Loucy (cell line): Measurements from ENCODE around the gene PRSS38.

ENCODE experiments used
- H2AFZ ChIP-seq: fragments of 200-600 bp; sonication (generic); 2 replicates; pipeline ENCODE4 v1.6.0; 2016; ENCODE audit warnings: antibody characterized with exemption, mild to moderate bottlenecking, low read length, moderate library complexity
- H3F3A ChIP-seq: fragments of 200-600 bp; 2 replicates; pipeline ENCODE4 v1.6.0; 2016; ENCODE audit warnings: antibody characterized with exemption, low read depth, mild to moderate bottlenecking
- H3K27me3 ChIP-seq: fragments of 200-600 bp; sonication (generic); 2 replicates; pipeline ENCODE4 v1.6.1; 2014; ENCODE audit warnings: low read length, mild to moderate bottlenecking; ENCODE audit not compliant: insufficient read depth, poor library complexity, severe bottlenecking
- H3K36me3 ChIP-seq: fragments of 200-600 bp; sonication (generic); 2 replicates; pipeline ENCODE4 v1.6.1; 2016; ENCODE audit warnings: low read length; ENCODE audit not compliant: insufficient read depth
- H3K4me1 ChIP-seq: fragments of 200-600 bp; sonication (generic); 2 replicates; pipeline ENCODE4 v1.5.1; 2014; ENCODE audit warnings: low read length, mild to moderate bottlenecking; ENCODE audit not compliant: insufficient read depth, poor library complexity, severe bottlenecking
- H3K4me2 ChIP-seq: fragments of 200-600 bp; sonication (generic); 2 replicates; pipeline ENCODE4 v1.6.0; 2014; ENCODE audit warnings: antibody characterized with exemption, low read length, low read depth, mild to moderate bottlenecking; ENCODE audit not compliant: poor library complexity, severe bottlenecking
- H3K4me3 ChIP-seq: fragments of 200-600 bp; sonication (generic); 2 replicates; pipeline ENCODE4 v1.5.1; 2014; ENCODE audit warnings: low read length, mild to moderate bottlenecking, mixed read lengths; ENCODE audit not compliant: poor library complexity, severe bottlenecking
- H3K79me2 ChIP-seq: fragments of 200-600 bp; sonication (generic); 2 replicates; pipeline ENCODE4 v1.6.1; 2014; ENCODE audit warnings: low read length; ENCODE audit not compliant: insufficient read depth
- H3K9ac ChIP-seq: fragments of 200-600 bp; sonication (generic); 2 replicates; pipeline ENCODE4 v1.6.0; 2014; ENCODE audit warnings: mild to moderate bottlenecking, low read depth, low read length, moderate library complexity; ENCODE audit not compliant: poor library complexity, severe bottlenecking
- H3K9me2 ChIP-seq: fragments of 200-600 bp; sonication (generic); replicated peaks from 2 replicates; pipeline ENCODE4 v1.6.1; 2016; ENCODE audit warnings: low read depth, low read length, mixed read lengths
- H3K9me3 ChIP-seq: fragments of 200-600 bp; sonication (generic); 2 replicates; pipeline ENCODE4 v1.6.1; 2014; ENCODE audit warnings: mild to moderate bottlenecking, antibody characterized with exemption, low read length, low read depth; ENCODE audit not compliant: insufficient read depth
- H4K20me1 ChIP-seq: fragments of 200-600 bp; sonication (generic); 2 replicates; pipeline ENCODE4 v1.6.0; 2014; ENCODE audit warnings: antibody characterized with exemption, low read length, mild to moderate bottlenecking; ENCODE audit not compliant: insufficient read depth, poor library complexity, severe bottlenecking
- CTCF ChIP-seq: fragments of 200-600 bp; sonication (generic); conservative IDR thresholded peaks from 2 replicates; pipeline ENCODE4 v1.5.1; 2014; ENCODE audit warnings: mild to moderate bottlenecking, antibody characterized with exemption, low read length
- EZH2phosphoT487 ChIP-seq: fragments of 200-600 bp; IDR thresholded peaks from 2 replicates; pipeline ENCODE4 v1.6.1; 2018; ENCODE audit warnings: antibody characterized with exemption, mild to moderate bottlenecking, moderate library complexity, borderline replicate concordance

Gene PRSS38

DNA sequence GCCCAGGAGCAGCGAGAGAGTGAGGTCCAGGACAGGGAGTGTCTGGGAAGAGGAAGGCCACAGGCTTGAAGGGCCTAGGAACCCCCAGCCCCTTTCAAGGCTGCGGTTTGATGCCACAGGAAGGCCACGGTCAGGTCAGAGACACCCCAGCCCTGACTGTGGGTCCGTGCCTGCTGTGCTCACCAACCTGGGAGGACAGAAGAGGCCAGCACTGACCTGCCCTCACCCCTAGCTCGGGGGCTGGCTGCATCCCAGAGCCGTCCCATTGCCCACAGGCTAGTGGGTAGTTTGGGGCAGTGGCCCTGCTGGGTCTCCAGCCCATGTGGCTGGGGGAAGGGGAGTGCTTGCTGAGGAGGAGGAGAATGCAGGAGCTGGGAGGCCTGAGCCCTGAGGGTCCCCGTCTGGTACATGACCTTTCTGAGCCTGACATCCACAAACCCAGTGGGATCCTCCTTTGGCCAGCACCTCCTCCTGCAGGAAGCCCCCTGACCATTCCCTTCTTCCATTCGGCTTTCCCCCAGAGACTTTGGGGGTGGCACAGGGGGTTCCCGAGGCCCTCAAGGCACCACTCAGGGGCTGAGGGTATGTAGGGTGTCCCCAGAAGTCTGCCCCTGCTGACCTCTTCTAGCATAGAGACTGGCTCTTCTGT, 77.9 kb downstream of the PRSS38 start:
- H3F3A ChIP-seq = no peaks in the 10 kb centered on the region
- H3K4me3 ChIP-seq = no peak overlapping the region
- no peaks in the 10 kb centered on the region for H3K9me2 ChIP-seq
- H3K9ac ChIP-seq = no peak overlapping the region
- no peaks in the 10 kb centered on the region for H4K20me1 ChIP-seq
- H2AFZ ChIP-seq = no peak overlapping the region
- H3K9me3 ChIP-seq = no peaks in the 10 kb centered on the region; the same call in 1 of the 2 replicates
- no peaks in the 10 kb centered on the region for H3K4me1 ChIP-seq
- H3K4me2 ChIP-seq = no peak overlapping the region
- H3K79me2 ChIP-seq = no peaks in the 10 kb centered on the region
- no peaks in the 10 kb centered on the region for H3K36me3 ChIP-seq
- no peaks in the 10 kb centered on the region for H3K27me3 ChIP-seq
- no peak for TF ChIP-seq EZH2phosphoT487
- TF ChIP-seq CTCF = no peak

- Histone ChIP-seq H3F3A (no peaks in the 10 kb centered on the region), H3K4me1 (no peaks in the 10 kb centered on the region), H3K27me3 (no peaks in the 10 kb centered on the region), H3K79me2 (no peaks in the 10 kb centered on the region), H4K20me1 (no peaks in the 10 kb centered on the region), H3K9ac (no peak overlapping the region), H3K4me2 (no peak overlapping the region), H3K9me2 (no peaks in the 10 kb centered on the region), H3K4me3 (no peak overlapping the region), H3K9me3 (no peaks in the 10 kb centered on the region; the same call in 1 of the 2 replicates), H2AFZ (no peak overlapping the region), H3K36me3 (no peaks in the 10 kb centered on the region)
- no peak for TF ChIP-seq CTCF
- no peak for TF ChIP-seq EZH2phosphoT487
Measured at GRCh38 chr1:227893949-227894721, 78.7 kb downstream of the PRSS38 start.

GRCh38 chr1:227894831-227895451, 79.5 kb downstream of the PRSS38 start:
- Histone ChIP-seq H2AFZ (no peak overlapping the region), H3K4me2 (no peak overlapping the region), H3K27me3 (no peaks in the 10 kb centered on the region), H3F3A (no peaks in the 10 kb centered on the region), H3K4me1 (no peaks in the 10 kb centered on the region), H3K79me2 (no peaks in the 10 kb centered on the region), H3K4me3 (no peak overlapping the region), H3K9me3 (no peaks in the 10 kb centered on the region; the same call in 1 of the 2 replicates), H3K36me3 (no peaks in the 10 kb centered on the region), H3K9ac (no peak overlapping the region), H4K20me1 (no peaks in the 10 kb centered on the region), H3K9me2 (no peaks in the 10 kb centered on the region)
- TF ChIP-seq EZH2phosphoT487 = no peak
- no peak for TF ChIP-seq CTCF
